SH-SY5Y (cell line): Measurements from ENCODE around the gene SMPDL3A.

Experiments used
- GATA2 ChIP-seq: IDR thresholded peaks from 2 replicates; pipeline ENCODE4 v1.6.1; 2011; ENCODE audit warnings: mild to moderate bottlenecking, low read depth, low read length
- GATA3 ChIP-seq: IDR thresholded peaks from 2 replicates; pipeline ENCODE4 v1.6.1; 2011; ENCODE audit warnings: low read depth, mild to moderate bottlenecking, low read length, moderate library complexity

GRCh38 chr6:122810189-122810588 is 21.1 kb downstream of the SMPDL3A start:
- no peak for TF ChIP-seq GATA2
- no peak for TF ChIP-seq GATA3
